K562 (cell line): ENCODE measurements around the gene TRIO. TPM values are rescaled to one million over a fixed set of nuclear protein-coding genes. Genes with fewer than 3 reads are reported as not detected.

Experiments used
- ATAC-seq: fragments of 200-7000 bp; cut with Tn5 transposase; 3 replicates; pipeline ENCODE4 v1.9.1; 2020; ENCODE audit warnings: moderate library complexity
- BruUV-seq: library from RNA; stranded (reverse); fragments of 400-500 nt; replicated peaks from 2 replicates; lab custom pipeline; 2021; lab: Mats Ljungman, UMichigan
- CTCF ChIA-PET: fragments of 300-600 bp; formaldehyde crosslinking; extraction: SDS; loops from one replicate; lab custom pipeline; 2021; ENCODE audit warnings: low intra/inter-chr PET ratio; lab: Yijun Ruan, JAX
- POLR2A ChIA-PET: fragments of 300-600, 350-650 bp; sonication (Branson Sonifier 250); formaldehyde crosslinking; extraction: SDS; loops from one replicate; lab custom pipeline; 2021; ENCODE audit warnings: antibody characterized with exemption, inconsistent platforms; lab: Yijun Ruan, JAX
- DNase-seq, 4 experiments: peaks; one replicate each; pipeline versions ENCODE4 v3.0.0 to v3.0.0-alpha.2; 2011 to 2018; ENCODE audit warnings: low spot score in 3 of 4, mixed read lengths in 3 of 4; ENCODE audit errors: extremely low read depth in 1 of 4
- FAIRE-seq: peaks from 2 replicates; lab custom pipeline; 2011; peaks lifted over from hg19 to GRCh38; lab: Jason Lieb, UNC
- H2AFZ ChIP-seq: 2 replicates; pipeline ENCODE4 v1.6.0; 2011; ENCODE audit warnings: low read depth, low read length, control low read depth, inconsistent platforms
- H3K27ac ChIP-seq: fragments of 200-600 bp; 3 replicates; pipeline ENCODE4 v1.8.0; 2011; ENCODE audit warnings: low read depth, mild to moderate bottlenecking, control low read depth, inconsistent platforms, low read length, moderate library complexity, mixed read lengths; ENCODE audit errors: extremely low read depth
- H3K27me3 ChIP-seq, 2 experiments: fragments of 300-600 bp in 1 of 2; 2 replicates in 1 of 2; 3 replicates in 1 of 2; pipeline versions ENCODE4 v1.6.0 to v1.8.0; 2011; ENCODE audit warnings: inconsistent platforms in 2 of 2, low read length in 2 of 2, mild to moderate bottlenecking in 1 of 2, mixed read lengths in 1 of 2, moderate library complexity in 1 of 2; ENCODE audit not compliant: control insufficient read depth in 2 of 2, insufficient read depth in 2 of 2
- H3K36me3 ChIP-seq: fragments of 300-600 bp; 3 replicates; pipeline ENCODE4 v1.8.0; 2011; ENCODE audit warnings: mild to moderate bottlenecking, low read length, inconsistent platforms; ENCODE audit not compliant: control insufficient read depth, insufficient read depth
- H3K4me1 ChIP-seq, 2 experiments: fragments of 200-600 bp in 1 of 2; replicated peaks in 1 of 2; 2 replicates in 1 of 2; 3 replicates in 1 of 2; pipeline versions ENCODE4 v1.5.1 to v1.8.0; 2011; ENCODE audit warnings: inconsistent platforms in 2 of 2, low read length in 2 of 2, mild to moderate bottlenecking in 1 of 2, mixed read lengths in 1 of 2, moderate library complexity in 1 of 2; ENCODE audit not compliant: control insufficient read depth in 2 of 2, insufficient read depth in 2 of 2
- H3K4me2 ChIP-seq: 2 replicates; pipeline ENCODE4 v1.6.1; 2011; ENCODE audit warnings: low read length, control low read depth, inconsistent platforms, mixed read lengths; ENCODE audit not compliant: insufficient read depth
- H3K4me3 ChIP-seq: fragments of 200-600 bp; sonication (generic), shearing (Covaris generic); 2 replicates; pipeline ENCODE4 v1.5.1; 2016; ENCODE audit warnings: control low read depth, inconsistent platforms
- H3K79me2 ChIP-seq: fragments of 200-600 bp; 3 replicates; pipeline ENCODE4 v1.8.0; 2011; ENCODE audit warnings: low read length, inconsistent platforms; ENCODE audit not compliant: control insufficient read depth, insufficient read depth
- H3K9ac ChIP-seq, 2 experiments: 2 replicates each; pipeline versions ENCODE4 v1.6.0 to v1.6.1; 2011; ENCODE audit warnings: low read depth in 2 of 2, low read length in 2 of 2, control low read depth in 1 of 2, inconsistent platforms in 1 of 2, mild to moderate bottlenecking in 1 of 2, mixed read lengths in 1 of 2; ENCODE audit not compliant: insufficient read depth in 1 of 2
- H3K9me1 ChIP-seq: one replicate; pipeline ENCODE4 v1.6.0; 2011; ENCODE audit warnings: inconsistent platforms, mild to moderate bottlenecking, low read length, moderate library complexity; ENCODE audit not compliant: control insufficient read depth, insufficient read depth
- H3K9me3 ChIP-seq: replicated peaks from 2 replicates; pipeline ENCODE4 v1.5.1; 2011; ENCODE audit warnings: low read depth, low read length, inconsistent platforms; ENCODE audit not compliant: control insufficient read depth, insufficient read depth
- H4K20me1 ChIP-seq: replicated peaks from 2 replicates; pipeline ENCODE4 v1.6.1; 2011; ENCODE audit warnings: low read length, inconsistent platforms, mixed read lengths; ENCODE audit not compliant: control insufficient read depth, insufficient read depth
- COPS2 ChIP-seq: fragments of 450-650 bp; conservative IDR thresholded peaks from 2 replicates; pipeline ENCODE4 v1.6.1; 2016; ENCODE audit warnings: mild to moderate bottlenecking, moderate library complexity
- EP300 ChIP-seq: IDR thresholded peaks from 2 replicates; pipeline ENCODE4 v1.6.1; 2012; ENCODE audit warnings: low read length, improper control_type of control experiment
- HMGXB4 ChIP-seq: sonication (generic); formaldehyde crosslinking; IDR thresholded peaks from 2 replicates; pipeline ENCODE4 v1.8.1; 2023; ENCODE audit warnings: mild to moderate bottlenecking, missing genetic modification reagents
- MIER1 ChIP-seq: fragments of 450-650 bp; IDR thresholded peaks from 2 replicates; pipeline ENCODE4 v1.6.1; 2016; ENCODE audit warnings: antibody characterized with exemption, mild to moderate bottlenecking, low read depth
- SMAD1 ChIP-seq: fragments of 150-350 bp; IDR thresholded peaks from 2 replicates; pipeline ENCODE4 v1.6.1; 2014; ENCODE audit warnings: low read length, low read depth; ENCODE audit not compliant: partially characterized antibody
- SRSF9 ChIP-seq: fragments of 200-400 bp; formaldehyde crosslinking; IDR thresholded peaks from 2 replicates; pipeline ENCODE4 v1.6.1; 2017; ENCODE audit warnings: low read depth, low read length, borderline replicate concordance
- ZZZ3 ChIP-seq: fragments of 450-650 bp; IDR thresholded peaks from 2 replicates; pipeline ENCODE4 v1.6.1; 2016; ENCODE audit warnings: antibody characterized with exemption, mild to moderate bottlenecking, moderate library complexity
- WGBS: fragments of 100-300 bp; shearing (Covaris generic); methylation state at CpG from one replicate; pipeline ENCODE4 v1.1.6; 2016; ENCODE audit warnings: low coverage, mixed read lengths; ENCODE audit not compliant: insufficient coverage; ENCODE audit errors: missing lambda C conversion rate; 5-methylcytosine and 5-hydroxymethylcytosine counted together
- in situ Hi-C: fragments of 300-500 bp; cut with MboI; formaldehyde crosslinking; loops from 4 replicates; pipeline ENCODE4 v1.15.0; 2018; ENCODE audit warnings: inconsistent platforms, mixed read lengths
- intact Hi-C: fragments of 100-400 bp; cut with micrococcal nuclease; formaldehyde crosslinking; loops from 2 replicates; pipeline ENCODE4 v1.14.2; 2022
- polyA plus RNA-seq, 8 experiments: library from polyadenylated mRNA; depleted of rRNA in 4 of 8; stranded (reverse) in 5 of 8; unstranded in 3 of 8; fragments of >200 nt; fragmentation: Nextera tagmentation in 2 of 8; fragmentation: Illumina TruSeq in 1 of 8; extraction: Ambion mirVana in 2 of 8; extraction: Trizol in 1 of 8; gene quantifications; 2 replicates each; pipeline versions ENCODE4 v1.2.1 to v1.2.3, GENCODE V29; 2011 to 2014; ENCODE audit warnings: inconsistent platforms in 1 of 8, missing spikeins in 1 of 8
- total RNA-seq, 7 experiments: library from RNA; depleted of rRNA in 6 of 7; stranded (reverse); fragments of >200 nt in 6 of 7; fragmentation: Illumina TruSeq in 2 of 7; extraction: Trizol in 2 of 7; gene quantifications; 2 replicates each; pipeline versions ENCODE4 v1.2.1 to v1.2.3, GENCODE V29; 2011 to 2021; ENCODE audit warnings: low replicate concordance in 1 of 7
- TF ChIP-seq, protein P1 (sequence below): fragments of 450-650 bp; IDR thresholded peaks from 2 replicates; pipeline ENCODE4 v1.6.1; 2018; ENCODE audit warnings: mild to moderate bottlenecking, low read depth; ENCODE audit not compliant: partially characterized antibody

TRIO gene
- total and polyA plus RNA-seq, 9 of the 15 experiments (the other 6 are each of a cell fraction or from before 2014, with no cell fraction given): 0.24 to 5.0 (median 1.1) TPM

- TF ChIP-seq, protein P1, sequence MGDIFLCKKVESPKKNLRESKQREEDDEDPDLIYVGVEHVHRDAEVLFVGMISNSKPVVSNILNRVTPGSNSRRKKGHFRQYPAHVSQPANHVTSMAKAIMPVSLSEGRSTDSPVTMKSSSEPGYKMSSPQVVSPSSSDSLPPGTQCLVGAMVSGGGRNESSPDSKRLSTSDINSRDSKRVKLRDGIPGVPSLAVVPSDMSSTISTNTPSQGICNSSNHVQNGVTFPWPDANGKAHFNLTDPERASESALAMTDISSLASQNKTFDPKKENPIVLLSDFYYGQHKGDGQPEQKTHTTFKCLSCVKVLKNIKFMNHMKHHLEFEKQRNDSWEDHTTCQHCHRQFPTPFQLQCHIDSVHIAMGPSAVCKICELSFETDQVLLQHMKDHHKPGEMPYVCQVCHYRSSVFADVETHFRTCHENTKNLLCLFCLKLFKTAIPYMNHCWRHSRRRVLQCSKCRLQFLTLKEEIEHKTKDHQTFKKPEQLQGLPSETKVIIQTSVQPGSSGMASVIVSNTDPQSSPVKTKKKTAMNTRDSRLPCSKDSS: no peak
Observed at GRCh38 chr5:14221732-14222131, 78.6 kb downstream of the TRIO start (continued).

DNA sequence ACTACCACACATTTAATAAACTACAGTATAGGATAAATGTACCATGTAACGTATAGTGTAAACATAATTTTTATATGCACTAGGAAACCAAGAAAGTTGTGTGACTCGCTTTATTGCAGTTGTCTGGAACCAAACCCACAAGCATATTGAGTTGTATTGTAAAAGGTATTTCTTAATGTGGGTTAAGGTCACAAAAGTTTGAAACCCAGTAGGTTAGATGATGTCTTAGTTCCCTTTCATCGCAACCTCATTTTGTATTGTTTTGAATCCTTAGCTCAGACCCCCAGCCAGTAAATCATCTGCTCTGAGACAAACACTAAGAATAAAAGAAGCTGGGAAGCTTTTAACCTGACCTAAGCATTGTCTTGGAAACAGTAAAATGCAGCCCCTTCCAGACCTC lies 79.1 kb downstream of the TRIO start:
- Histone ChIP-seq H3K27ac (no peak overlapping the region), H2AFZ (no peak overlapping the region), H3K9me3 (no peaks in the 10 kb centered on the region), H3K4me1 (no peaks in the 10 kb centered on the region), H3K36me3 (no peaks in the 10 kb centered on the region), H3K4me3 (no peak overlapping the region), H3K4me2 (no peak overlapping the region), H3K9ac (no peak overlapping the region), H4K20me1 (no peaks in the 10 kb centered on the region), H3K79me2 (no peaks in the 10 kb centered on the region), H3K9me1 (no peaks in the 10 kb centered on the region), H3K27me3 (peaks cover 23 to 42% of the 10 kb centered on the region in 2 experiments)
- in situ Hi-C loops (no loop called here), intact Hi-C loops (no loop called here)
- 2% methylated on average over 3 of the region's 3 CpGs for WGBS
- no peak for TF ChIP-seq EP300
- TF ChIP-seq SMAD1: no peak
- TF ChIP-seq ZZZ3: no peak
- no peak for TF ChIP-seq COPS2
- no peak for TF ChIP-seq HMGXB4 (CRISPR knock-in tag)
- TF ChIP-seq MIER1: no peak
- TF ChIP-seq SRSF9: no peak
- FAIRE-seq (no peak), ATAC-seq (no peak), DNase-seq (no peak)
- ChIA-PET POLR2A (no interaction called here), CTCF (no interaction called here)
- no TSS peak for BruUV-seq
